Stimulated activated CD8-positive, alpha-beta memory T cell treated with anti-CD3 and anti-CD28 coated beads, Interleukin-15, amount 100 ng/mL, for 4 hours (primary cell): Measurements from ENCODE around the gene MCL1.
"Not testable (repeated sequence)": the region's sequence is repeated elsewhere in the genome, so short reads cannot be mapped to it uniquely, and the experiment has no call there.

Experiments used
- DNase-seq, 2 donors: peaks; one replicate each; pipeline ENCODE4 v3.0.0-alpha.2; 2020; ENCODE audit warnings: low read depth in 2 of 2

The MCL1 gene

DNA sequence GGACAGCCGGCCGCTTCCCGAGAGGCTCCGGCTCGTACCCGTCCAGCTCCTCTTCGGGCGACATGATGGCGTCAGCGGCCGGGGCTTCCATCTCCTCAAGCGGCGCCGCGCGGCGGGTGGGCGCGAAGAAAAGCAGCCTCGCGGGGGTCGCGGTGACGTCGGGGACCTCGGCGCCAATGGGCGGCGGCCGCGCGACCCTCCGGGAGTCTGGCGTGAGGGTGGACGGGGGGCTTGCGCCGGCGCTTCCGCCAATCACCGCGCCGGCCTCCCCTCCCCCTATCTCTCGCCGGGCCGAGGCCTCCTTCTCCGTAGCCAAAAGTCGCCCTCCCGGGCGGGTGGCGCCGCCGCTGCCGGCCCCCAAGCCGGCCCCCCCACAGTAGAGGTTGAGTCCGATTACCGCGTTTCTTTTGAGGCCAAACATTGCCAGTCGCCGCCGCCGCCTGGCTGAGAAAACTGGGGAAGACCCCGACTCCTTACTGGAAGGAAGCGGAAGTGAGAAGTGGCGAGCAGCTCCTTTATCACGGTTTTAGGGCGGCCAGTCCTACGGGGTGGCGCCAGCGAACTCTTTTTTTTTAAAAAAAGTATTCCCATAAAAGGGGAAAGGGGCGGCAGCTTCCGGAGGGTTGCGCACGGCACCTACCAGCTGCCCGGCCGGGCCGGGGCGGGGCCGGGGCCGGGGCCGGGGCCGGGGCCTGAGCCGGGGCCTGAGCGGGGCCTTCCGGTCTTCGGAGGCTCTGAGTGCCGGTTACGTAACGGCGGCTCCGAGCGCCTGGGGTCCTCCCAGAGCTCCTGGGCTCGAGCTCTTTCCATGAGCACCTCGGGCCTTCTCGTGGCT, at the start of gene MCL1:
Gene MCL1, minus strand, starts transcription at position 501 of the 835 bp plus-strand sequence. Its CDS starts 80 bp downstream, at position 421.
- peak; percentile 70 to 79 for DNase-seq

- no peak for DNase-seq
These were observed 49.3 kb upstream of the MCL1 start for GRCh38 chr1:150628766-150629114.

GRCh38 chr1:150627826-150628410, 48.5 kb upstream of the MCL1 start:
- no peak for DNase-seq

DNA sequence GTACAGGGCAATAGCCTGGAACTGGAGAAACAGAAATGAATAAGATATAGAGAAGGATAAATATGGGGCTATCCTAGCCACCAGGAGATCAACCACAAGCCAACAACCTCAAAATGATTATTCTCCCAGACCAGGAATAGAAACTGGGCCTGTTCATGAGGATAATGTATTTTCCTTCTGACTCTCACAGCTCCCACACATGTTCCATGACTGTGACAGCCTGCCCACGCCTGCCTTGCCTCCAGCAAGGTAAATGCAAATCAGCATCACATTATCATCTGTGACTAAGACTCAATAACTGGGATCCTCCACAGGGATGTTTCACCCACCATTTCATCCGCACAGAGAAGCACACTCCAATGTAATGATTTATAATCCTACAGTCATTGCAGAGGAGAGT, 46.7 kb upstream of the MCL1 start:
- no peak for DNase-seq

DNA sequence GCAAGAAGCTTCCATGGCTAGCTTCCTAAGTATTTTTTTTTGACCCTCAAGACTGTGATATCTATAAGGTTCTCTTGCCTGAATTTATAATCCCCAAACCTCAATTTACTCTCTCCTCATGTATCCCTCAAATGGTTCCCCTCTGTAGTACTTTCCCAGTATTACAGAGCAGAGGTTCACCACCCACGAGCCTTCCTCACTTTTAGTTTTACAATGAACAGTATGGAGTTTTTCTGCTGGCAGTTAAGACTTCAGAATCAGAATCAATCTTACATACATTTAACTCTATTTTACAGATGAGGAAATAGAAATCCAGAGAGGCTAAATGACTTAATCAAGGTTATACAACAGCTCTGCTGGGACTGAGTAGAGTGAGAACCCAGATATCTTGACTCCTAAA, 45.1 kb upstream of the MCL1 start:
- not testable (repeated sequence) for DNase-seq

- not testable (repeated sequence) for DNase-seq
These were observed 44.7 kb upstream of the MCL1 start for GRCh38 chr1:150624134-150624533.

DNA sequence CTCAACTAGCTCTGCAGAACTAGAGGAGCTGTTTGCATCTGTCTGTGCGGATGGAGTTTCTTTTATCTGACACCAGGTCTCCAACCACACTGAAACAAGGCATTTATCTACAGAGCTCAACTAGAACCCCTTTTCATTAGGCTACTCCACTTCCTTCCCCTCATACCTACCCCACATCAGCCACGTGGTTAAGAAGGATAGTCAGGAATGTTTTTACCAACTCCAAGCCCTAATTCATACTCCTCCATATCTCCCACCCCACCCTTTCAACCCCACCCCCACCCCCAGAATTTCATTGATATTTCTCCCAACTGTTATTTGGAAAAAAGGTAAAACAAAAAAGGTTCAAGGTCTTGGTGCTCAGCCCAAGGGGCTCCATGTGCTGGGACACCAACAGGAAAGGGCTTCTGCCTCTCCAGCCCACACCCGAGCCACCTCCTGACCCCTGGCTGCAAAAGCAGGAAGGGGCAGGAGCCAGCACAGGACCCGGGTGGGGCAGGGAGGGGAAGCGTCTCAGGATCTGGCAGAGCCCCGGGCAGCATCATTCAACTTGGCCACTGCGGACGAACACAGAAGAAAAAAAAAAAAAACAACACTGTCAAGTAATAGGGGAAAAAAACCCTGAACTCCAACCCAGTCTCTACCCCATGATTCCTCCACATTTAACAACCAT, 43.0 kb upstream of the MCL1 start:
- no peak for DNase-seq

- DNase-seq, result peak in 1 of 2 donors; percentile 42
These were observed 42.3 kb upstream of the MCL1 start for GRCh38 chr1:150621497-150622302.

GRCh38 chr1:150620919-150621318, 41.5 kb upstream of the MCL1 start:
- no peak for DNase-seq

- DNase-seq, result no peak
These were observed 40.4 kb upstream of the MCL1 start for GRCh38 chr1:150619576-150620509.

DNA sequence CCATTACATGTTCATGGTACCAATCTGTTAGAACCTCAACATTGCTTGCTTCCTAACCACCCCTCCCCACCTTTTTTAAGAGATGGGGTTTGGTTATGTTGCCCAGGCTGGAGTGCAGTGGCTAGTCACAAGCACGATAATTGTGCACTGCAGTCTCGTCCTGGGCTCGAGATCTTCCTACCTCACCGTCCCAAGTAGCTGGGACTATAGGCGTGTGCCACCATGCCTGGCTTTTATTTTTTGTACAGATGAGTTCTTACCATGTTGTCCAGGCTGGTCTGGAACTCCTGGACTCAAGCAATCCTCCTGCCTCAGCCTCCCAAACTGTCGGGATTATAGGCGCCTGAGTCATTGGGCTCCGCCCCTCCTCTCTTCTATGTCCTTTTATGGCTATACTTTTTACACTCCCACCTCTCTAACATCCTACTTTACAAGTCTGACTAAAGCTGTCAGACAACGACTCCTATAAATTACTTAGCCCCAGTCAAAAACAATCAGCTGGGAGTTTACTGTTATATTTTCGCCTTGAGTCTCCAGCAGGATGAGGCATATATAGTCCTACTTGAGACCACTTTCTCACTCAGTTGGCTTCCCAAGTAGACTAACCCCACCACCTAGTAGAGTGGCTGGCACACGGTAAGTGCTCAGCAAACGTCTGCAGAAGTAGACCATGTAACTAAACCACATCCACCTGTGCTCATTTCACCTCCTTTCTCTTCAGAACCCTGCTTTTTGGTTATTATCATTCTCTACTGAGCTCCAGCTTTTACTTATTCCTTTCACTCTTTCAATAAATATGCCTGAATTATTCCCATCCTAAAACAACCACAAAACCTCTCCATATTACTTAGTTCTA, 36.2 kb upstream of the MCL1 start:
- DNase-seq, result no peak

DNA sequence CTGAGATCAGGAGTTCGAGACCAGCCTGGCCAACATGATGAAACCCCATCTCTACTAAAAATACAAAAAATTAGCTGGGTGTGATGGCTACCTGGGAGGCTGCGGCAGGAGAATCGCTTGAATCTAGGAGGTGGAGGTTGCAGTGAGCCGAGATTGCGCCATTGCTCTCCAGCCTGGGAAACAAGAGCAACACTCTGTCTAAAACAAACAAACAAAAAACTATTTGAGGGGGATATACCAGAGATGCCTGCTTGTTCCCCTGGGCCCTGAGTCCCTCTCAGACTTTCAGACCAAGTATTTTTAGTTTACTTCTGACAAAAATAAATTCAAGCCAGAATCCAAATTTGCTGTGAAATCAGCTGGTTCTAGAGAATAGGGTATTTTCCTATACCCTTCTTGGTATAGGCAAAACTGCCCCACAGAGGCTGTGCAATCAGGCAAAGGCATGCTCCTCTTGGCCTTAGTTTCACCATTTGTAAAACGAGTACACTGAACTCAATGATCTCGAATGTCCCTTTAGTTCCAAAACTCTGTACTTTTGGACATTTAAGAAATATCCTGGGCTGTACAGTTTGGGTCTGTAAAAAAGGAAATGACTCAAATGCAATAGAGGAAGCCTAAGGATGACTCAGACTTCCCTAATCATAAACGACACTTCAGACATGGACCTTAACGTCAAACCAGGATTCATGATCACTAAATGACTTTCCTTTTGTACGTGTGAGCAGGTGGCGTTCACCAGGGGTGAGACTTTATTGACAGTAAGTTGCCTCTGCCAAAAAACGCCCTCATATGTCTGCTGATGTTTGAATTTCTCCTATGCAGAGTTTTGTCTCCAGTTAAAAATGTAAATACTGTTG, 33.9 kb upstream of the MCL1 start:
- DNase-seq, result peak in 1 of 2 donors; percentile 42

- no peak for DNase-seq
These were observed 32.6 kb upstream of the MCL1 start for GRCh38 chr1:150612014-150612345.

GRCh38 chr1:150610576-150610975, 31.2 kb upstream of the MCL1 start:
- DNase-seq, result no peak

DNA sequence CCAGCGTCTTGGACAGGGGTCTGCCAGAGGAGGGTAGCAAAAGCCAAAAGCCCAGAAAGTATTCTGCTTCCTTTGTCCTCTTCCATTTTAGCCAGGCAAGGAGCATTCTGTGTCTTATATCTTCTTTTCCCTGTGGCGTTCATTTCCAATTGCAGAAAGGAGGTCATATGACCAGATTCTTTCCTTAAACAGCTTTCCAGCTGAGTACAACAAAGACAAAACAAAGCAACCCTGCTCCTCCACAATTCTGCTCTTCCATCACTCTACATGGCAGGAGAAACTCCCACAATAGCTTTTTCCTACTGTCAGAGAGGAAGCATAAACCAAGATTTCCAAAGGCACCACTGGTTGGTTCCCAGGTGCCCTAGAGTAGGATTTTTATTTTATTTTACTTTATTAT, 30.3 kb upstream of the MCL1 start:
- DNase-seq, result no peak

- DNase-seq, result no peak
These were observed 27.2 kb upstream of the MCL1 start for GRCh38 chr1:150606463-150607142.

GRCh38 chr1:150605451-150605731, 26.0 kb upstream of the MCL1 start:
- DNase-seq, result not testable (repeated sequence)

DNA sequence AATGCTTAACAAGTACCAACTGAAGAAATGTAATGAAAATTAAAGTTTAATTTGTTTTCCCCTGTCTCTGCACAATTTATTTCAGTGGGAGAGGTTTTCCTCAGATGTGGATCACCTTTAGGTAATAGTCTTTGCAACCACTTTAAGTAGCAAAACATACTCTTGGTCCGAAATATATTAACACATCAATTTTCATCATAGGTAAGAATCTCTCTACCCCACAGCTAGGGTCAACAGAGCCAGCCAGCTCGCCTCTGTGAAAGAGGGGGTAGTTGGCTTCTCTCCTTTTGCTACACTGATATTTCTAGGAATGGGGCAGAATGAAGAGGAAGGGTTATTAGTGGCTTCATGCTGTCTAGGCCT, 24.8 kb upstream of the MCL1 start:
- DNase-seq, result no peak

DNA sequence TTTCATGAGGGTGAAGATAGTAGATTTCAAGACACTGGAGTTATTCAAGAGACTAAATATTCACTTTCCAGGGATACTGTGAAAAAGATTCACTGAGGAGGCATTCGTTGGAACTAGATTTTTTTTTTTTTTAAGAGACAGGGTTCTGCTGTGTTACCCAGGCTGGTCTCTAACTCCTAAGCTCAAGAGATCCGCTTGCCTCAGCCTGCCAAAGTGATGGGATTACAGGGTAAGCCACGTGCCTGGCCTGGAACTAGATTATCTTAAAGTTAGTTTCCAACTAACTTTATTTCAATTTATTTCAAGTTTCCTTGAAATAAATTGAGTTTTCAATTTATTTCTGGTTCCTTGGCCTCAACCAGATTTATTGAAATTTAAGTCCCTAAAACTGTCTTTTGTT, 24.3 kb upstream of the MCL1 start:
- no peak for DNase-seq
